Left ventricle myocardium inferior (tissue), 1 donor: ENCODE data around the gene PBOV1. TPM values are rescaled to one million over a fixed set of nuclear protein-coding genes. Genes with fewer than 3 reads are reported as not detected.

ENCODE experiments used
- DNase-seq: peaks from one replicate; pipeline ENCODE4 v3.0.0-alpha.2; 2020
- H3K27ac ChIP-seq: fragments of 200-600 bp; replicated peaks from 2 replicates; pipeline ENCODE4 v1.8.0; 2021
- H3K27me3 ChIP-seq: fragments of 200-600 bp; 2 replicates; pipeline ENCODE4 v1.8.0; 2021; ENCODE audit warnings: low read depth
- H3K36me3 ChIP-seq: fragments of 200-600 bp; 2 replicates; pipeline ENCODE4 v1.8.0; 2021
- H3K4me1 ChIP-seq: fragments of 200-600 bp; 2 replicates; pipeline ENCODE4 v1.8.0; 2021
- H3K4me3 ChIP-seq: fragments of 200-600 bp; 2 replicates; pipeline ENCODE4 v1.8.0; 2021; ENCODE audit warnings: mild to moderate bottlenecking, moderate library complexity
- H3K9me3 ChIP-seq: fragments of 200-600 bp; replicated peaks from 2 replicates; pipeline ENCODE4 v1.8.0; 2021
- intact Hi-C: fragments of 100-400 bp; cut with micrococcal nuclease; formaldehyde crosslinking; loops from one replicate; pipeline ENCODE4 v1.11.0; 2022
- total RNA-seq: library from RNA; stranded (reverse); fragmentation: NEBNext Ultra II Directional; extraction: Animal tissue kit (Norgen Biotek cat#: 25700); gene quantifications from one replicate; pipeline ENCODE4 v1.2.1, GENCODE V29; 2021
- TF ChIP-seq, protein P1 (sequence below): fragments of 200-600 bp; IDR thresholded peaks from 2 replicates; pipeline ENCODE4 v1.8.0; 2021; ENCODE audit warnings: antibody characterized with exemption, mild to moderate bottlenecking, borderline replicate concordance
- donor health status: DM: no; HTN: yes; CAD: no; lungs with severe emphysema.

The PBOV1 gene
- total RNA-seq, 1 donor from 2014 or later: not detected

DNA sequence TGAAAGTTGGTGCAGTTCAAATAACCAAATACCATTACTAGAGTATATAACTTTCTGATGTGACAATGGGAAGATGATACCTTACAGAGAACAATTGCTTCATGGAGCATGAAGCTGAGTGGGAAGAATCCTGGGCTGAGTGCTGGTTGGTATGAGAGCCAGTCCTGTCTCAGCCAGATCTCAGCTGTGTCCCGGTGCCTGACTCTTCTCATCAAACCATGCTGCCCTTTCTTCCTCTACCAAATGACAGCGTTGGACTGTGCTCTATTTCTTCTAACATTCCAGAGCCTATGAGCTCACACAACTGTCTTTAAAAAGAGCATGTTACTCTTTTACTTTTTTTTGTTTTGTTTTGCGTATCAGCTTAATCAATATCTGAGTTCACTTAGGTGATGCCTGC, 27.5 kb upstream of the PBOV1 start:
- no peaks in the 10 kb centered on the region for H3K27me3 ChIP-seq
- H3K4me1 ChIP-seq: no peaks in the 10 kb centered on the region
- TF ChIP-seq, protein P1, sequence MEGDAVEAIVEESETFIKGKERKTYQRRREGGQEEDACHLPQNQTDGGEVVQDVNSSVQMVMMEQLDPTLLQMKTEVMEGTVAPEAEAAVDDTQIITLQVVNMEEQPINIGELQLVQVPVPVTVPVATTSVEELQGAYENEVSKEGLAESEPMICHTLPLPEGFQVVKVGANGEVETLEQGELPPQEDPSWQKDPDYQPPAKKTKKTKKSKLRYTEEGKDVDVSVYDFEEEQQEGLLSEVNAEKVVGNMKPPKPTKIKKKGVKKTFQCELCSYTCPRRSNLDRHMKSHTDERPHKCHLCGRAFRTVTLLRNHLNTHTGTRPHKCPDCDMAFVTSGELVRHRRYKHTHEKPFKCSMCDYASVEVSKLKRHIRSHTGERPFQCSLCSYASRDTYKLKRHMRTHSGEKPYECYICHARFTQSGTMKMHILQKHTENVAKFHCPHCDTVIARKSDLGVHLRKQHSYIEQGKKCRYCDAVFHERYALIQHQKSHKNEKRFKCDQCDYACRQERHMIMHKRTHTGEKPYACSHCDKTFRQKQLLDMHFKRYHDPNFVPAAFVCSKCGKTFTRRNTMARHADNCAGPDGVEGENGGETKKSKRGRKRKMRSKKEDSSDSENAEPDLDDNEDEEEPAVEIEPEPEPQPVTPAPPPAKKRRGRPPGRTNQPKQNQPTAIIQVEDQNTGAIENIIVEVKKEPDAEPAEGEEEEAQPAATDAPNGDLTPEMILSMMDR: no peak
- H3K27ac ChIP-seq: no peak overlapping the region
- intact Hi-C loops: no loop called here
- H3K4me3 ChIP-seq: no peak overlapping the region
- DNase-seq: no peak
- H3K36me3 ChIP-seq: no peaks in the 10 kb centered on the region
- H3K9me3 ChIP-seq: no peaks in the 10 kb centered on the region

DNA sequence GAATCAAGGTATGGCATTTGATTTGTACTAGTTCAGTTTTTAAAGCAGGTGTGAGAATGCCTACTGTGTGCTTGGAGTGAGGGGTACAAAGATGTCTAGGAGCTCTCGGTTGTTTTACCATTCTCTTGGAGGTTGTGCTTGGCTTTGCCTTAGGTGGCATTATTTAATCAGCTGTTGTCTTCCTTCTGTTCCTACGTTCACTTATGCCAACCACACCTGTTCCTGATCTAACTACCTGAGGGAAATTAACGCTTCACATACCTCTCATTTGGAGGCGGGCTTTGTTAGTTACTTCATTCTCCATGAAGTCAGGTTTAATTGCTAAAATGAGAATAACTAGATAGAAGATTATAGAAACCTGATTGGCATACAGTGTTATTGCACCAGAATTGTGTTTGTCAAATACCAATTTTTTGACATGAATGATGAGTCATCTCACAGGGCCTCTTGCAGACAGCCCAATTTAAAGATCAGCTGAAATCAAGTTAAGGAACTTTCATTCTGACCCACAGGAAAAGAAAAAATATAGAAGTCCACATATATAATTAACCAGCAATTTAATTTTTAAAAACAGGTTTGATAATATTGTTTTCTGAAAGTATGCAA, 24.8 kb upstream of the PBOV1 start:
- intact Hi-C loops: no loop called here
- H3K27me3 ChIP-seq: no peaks in the 10 kb centered on the region
- DNase-seq: no peak

DNA sequence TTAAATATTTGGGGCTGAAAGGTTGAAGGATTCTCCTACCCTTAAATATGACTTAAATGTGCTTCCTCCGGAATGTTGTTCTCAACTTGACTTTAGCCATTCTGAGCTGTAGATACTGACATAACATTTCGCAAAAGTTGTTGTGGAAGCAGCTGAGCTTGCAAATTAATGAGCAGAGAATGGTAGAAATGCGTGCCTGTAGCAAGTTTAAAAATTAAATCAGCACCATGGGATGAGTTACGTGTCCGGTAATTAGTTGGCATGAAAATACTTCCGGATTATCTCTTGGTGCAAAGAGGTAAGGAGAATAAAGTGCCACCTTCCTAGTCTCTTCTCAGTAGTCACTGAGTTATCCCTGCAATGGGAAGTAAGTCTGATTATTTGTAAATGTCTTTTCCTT, 23.6 kb upstream of the PBOV1 start:
- no peaks in the 10 kb centered on the region for H3K4me1 ChIP-seq
- no peak overlapping the region for H3K4me3 ChIP-seq
- no peaks in the 10 kb centered on the region for H3K27me3 ChIP-seq
- H3K27ac ChIP-seq: no peak overlapping the region
- TF ChIP-seq, protein P1: no peak
- intact Hi-C loops: no loop called here
- no peak for DNase-seq
- no peaks in the 10 kb centered on the region for H3K36me3 ChIP-seq
- H3K9me3 ChIP-seq: no peaks in the 10 kb centered on the region

More for the DNA sequence above, 24.8 kb upstream of the PBOV1 start:
- Histone ChIP-seq H3K27ac (no peak overlapping the region), H3K4me1 (no peaks in the 10 kb centered on the region), H3K4me3 (no peak overlapping the region), H3K9me3 (no peaks in the 10 kb centered on the region), H3K36me3 (no peaks in the 10 kb centered on the region)
- TF ChIP-seq, protein P1: no peak

DNA sequence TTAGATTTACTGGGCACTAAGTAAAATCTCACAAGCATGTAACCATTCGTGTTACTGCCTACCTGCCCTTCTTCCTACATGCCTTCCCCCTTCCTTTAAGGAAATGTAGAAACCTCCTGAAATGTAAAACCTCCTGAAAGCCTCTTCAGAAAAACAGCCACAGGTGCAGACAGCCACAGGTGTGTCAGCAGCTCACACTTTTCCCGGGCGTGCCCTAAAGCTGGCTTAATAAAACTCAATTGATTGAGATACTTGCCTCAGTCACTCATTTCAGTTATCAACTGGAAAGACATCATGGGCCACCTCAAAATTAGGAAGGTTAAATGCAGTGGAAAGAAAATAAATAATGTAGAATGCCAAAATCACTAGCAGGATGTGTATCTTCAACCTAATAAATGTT, 23.1 kb upstream of the PBOV1 start:
- H3K36me3 ChIP-seq: no peaks in the 10 kb centered on the region
- TF ChIP-seq, protein P1: no peak
- H3K4me1 ChIP-seq: no peaks in the 10 kb centered on the region
- no peak for DNase-seq
- H3K4me3 ChIP-seq: no peak overlapping the region
- H3K9me3 ChIP-seq: no peaks in the 10 kb centered on the region
- intact Hi-C loops: no loop called here
- no peaks in the 10 kb centered on the region for H3K27me3 ChIP-seq
- H3K27ac ChIP-seq: no peak overlapping the region

DNA sequence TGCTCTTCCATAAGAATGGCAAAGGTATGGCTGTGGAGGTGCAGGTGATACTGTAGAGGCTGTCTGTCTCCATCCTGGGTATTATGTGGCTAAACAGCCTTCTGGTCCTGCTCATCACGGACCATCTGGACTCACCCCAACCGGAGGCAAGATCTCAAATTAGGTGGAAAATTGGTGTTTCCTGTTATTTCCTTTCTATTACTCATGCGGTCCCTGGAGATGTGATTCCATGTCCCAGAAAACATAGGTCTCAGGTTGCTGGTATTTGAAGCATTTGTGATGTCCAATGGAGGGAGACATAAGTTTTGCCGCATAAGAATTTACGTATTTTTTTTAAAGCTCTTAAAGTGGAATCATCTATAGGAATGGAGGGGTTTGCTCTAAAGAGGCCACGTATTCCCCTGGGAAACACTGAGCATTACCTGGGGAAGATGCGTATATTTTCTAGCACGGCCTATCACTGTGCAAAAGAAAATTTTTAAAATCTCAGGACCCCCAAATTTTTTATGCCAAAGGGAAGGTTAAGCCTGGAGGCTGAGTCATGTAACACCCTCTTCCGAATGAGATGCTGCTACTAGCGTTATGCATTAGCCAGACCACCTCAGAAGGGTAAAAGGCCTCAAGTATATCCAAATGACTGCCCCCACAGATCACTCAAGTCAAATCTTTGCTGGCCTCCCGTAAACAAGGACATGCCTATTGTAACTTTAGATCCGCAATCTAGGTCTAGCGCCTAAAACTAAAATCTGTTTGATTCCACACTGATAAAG, 22.4 kb upstream of the PBOV1 start:
- Histone ChIP-seq H3K9me3 (no peaks in the 10 kb centered on the region), H3K4me3 (no peak overlapping the region), H3K27ac (no peak overlapping the region), H3K27me3 (no peaks in the 10 kb centered on the region), H3K36me3 (no peaks in the 10 kb centered on the region), H3K4me1 (no peaks in the 10 kb centered on the region)
- intact Hi-C loops: no loop called here
- TF ChIP-seq, protein P1: no peak
- no peak for DNase-seq
